Lung (tissue), 16 donors: ENCODE measurements around the gene SIK3. TPM values are rescaled to one million over a fixed set of nuclear protein-coding genes. Genes with fewer than 3 reads are reported as not detected.

ENCODE experiments used
- ATAC-seq: fragments of 200-7000 bp; cut with Tn5 transposase; one replicate; pipeline ENCODE4 v1.9.1; 2020; ENCODE audit warnings: moderate number of reproducible peaks; ENCODE audit not compliant: insufficient read depth, low FRiP score
- DNase-seq, 3 donors: peaks; one replicate each; pipeline ENCODE4 v3.0.0-alpha.2; 2013 to 2017
- H3K27ac ChIP-seq, 2 donors: one replicate each; pipeline ENCODE4 v1.5.1; 2013; ENCODE audit warnings: mild to moderate bottlenecking in 2 of 2, moderate library complexity in 2 of 2, control low read depth in 1 of 2, inconsistent platforms in 1 of 2, low read depth in 1 of 2, low read length in 1 of 2
- H3K27me3 ChIP-seq, 3 donors: one replicate each; pipeline ENCODE4 v1.5.1; 2013; ENCODE audit warnings: low read length in 2 of 3; ENCODE audit not compliant: control insufficient read depth in 3 of 3, insufficient read depth in 3 of 3
- H3K36me3 ChIP-seq, 4 donors: one replicate each; pipeline ENCODE4 v1.5.1; 2013; ENCODE audit warnings: low read length in 4 of 4, mild to moderate bottlenecking in 1 of 4, moderate library complexity in 1 of 4; ENCODE audit not compliant: control insufficient read depth in 4 of 4, insufficient read depth in 4 of 4
- H3K4me1 ChIP-seq, 5 donors: one replicate each; pipeline ENCODE4 v1.5.1; 2013; ENCODE audit warnings: low read length in 5 of 5, mild to moderate bottlenecking in 2 of 5, moderate library complexity in 1 of 5; ENCODE audit not compliant: control insufficient read depth in 5 of 5, insufficient read depth in 5 of 5
- H3K4me3 ChIP-seq: one replicate; pipeline ENCODE4 v1.5.1; 2013; ENCODE audit warnings: mild to moderate bottlenecking, control low read depth, moderate library complexity
- H3K9ac ChIP-seq, 2 donors: one replicate each; pipeline ENCODE4 v1.5.1; 2013; ENCODE audit warnings: low read length in 2 of 2, control low read depth in 1 of 2; ENCODE audit not compliant: insufficient read depth in 1 of 2
- H3K9me3 ChIP-seq, 4 donors: one replicate each; pipeline ENCODE4 v1.5.1; 2013; ENCODE audit warnings: low read length in 3 of 4, mild to moderate bottlenecking in 1 of 4, moderate library complexity in 1 of 4; ENCODE audit not compliant: control insufficient read depth in 4 of 4, insufficient read depth in 3 of 4
- WGBS, 2 donors: extraction: QIAGEN DNeasy Blood & Tissue Kit; methylation state at CpG; one replicate each; pipeline ENCODE4 v1.1.7; 2013; 5-methylcytosine and 5-hydroxymethylcytosine counted together
- long read RNA-seq, 5 donors: transcript quantifications; one replicate each; lab custom pipeline, GENCODE V29; 2026
- polyA plus RNA-seq, 2 donors: library from polyadenylated mRNA; stranded (reverse); fragments of 200-250 nt; gene quantifications; one replicate each; pipeline ENCODE4 v1.2.1, GENCODE V29; 2013
- total RNA-seq, 2 donors: library from RNA; depleted of rRNA in 1 of 2; stranded (reverse); fragments of >200 nt in 1 of 2; gene quantifications; one replicate each; pipeline ENCODE4 v1.2.1, GENCODE V29; 2014 to 2021
- TF ChIP-seq, protein P1 (sequence below): IDR thresholded peaks from 2 replicates; pipeline ENCODE4 v1.5.1; 2012; ENCODE audit warnings: mild to moderate bottlenecking; ENCODE audit errors: control extremely low read depth, extremely low read depth
- donor health status: control.
- donor health status: control.
- donor health status: Bipolar disorder and iron deficiency.
- donor health status: healthy.
- donor health status: DM: yes; HTN: yes; CAD: no.

Gene SIK3
- total RNA-seq (10 to 100 TPM; 42.3 to 43.4 TPM), polyA plus RNA-seq (10 to 100 TPM in 1 of 2 donors, 1 to 10 TPM in 1; 9.0 to 16.8 TPM)
- long read RNA-seq, donor 1, partial matches to known transcripts, result 18 of 18 reads
- long read RNA-seq, donor 1, other reads (novel, unspliced or antisense), result 0 of 18 reads
- long read RNA-seq, donor 2, result 0 reads
- long read RNA-seq, donor 3, partial matches to known transcripts, result 0 of 1 reads
- long read RNA-seq, donor 3, other reads (novel, unspliced or antisense), result 0 of 1 reads
- long read RNA-seq, donor 4, result 0 reads
- long read RNA-seq, donor 5, full-length matches to known transcripts, result 1 of 8 reads
- long read RNA-seq, donor 5, partial matches to known transcripts, result 7 of 8 reads
- long read RNA-seq, donor 5, other reads (novel, unspliced or antisense), result 0 of 8 reads

DNA sequence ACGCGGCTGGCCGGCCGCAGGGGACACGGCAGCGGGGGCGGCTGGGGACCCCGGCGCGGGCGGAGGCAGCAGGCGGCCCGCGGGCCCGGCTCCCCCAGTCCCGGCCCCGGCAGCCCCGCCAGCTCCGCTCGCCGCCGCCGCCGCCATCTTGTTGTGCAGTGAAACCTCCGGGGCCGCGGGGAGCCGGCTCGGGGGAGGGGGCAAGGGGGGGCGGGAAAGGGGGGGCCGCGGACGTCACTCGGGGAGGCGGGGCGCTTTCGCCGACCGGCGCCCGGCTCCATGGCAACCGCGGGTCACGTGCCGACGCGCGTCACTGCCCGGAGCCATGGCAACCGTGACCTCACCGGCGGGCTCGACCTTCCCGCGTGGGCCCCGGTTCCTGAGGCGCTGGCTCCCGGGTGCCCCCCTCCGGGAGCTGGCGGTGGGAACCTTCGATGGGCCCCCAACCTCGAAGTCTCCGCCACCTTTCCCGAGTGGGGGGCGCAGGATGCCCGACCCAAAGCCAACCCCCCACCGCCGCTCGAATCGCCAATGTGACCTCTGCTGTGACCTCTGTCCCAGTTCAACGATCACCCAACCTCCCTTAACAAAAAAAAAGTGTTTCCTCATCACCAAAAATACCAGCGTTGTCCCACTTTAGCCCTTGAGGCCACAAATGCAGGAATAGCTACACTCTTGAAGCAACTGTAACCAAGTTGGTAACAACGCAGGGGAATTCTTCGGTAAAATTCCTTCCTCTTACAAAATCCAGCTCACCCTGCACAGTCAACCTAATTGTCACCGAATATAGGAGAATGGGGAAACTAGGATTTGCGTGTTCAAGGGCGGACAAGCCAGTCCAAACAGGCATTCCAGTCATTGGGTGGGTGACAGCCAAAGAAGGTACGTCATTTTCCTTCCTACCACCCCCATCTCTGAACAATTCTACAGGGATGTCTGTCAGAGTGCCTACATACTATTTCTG lies at the start of gene SIK3:
Gene SIK3 (minus strand): TSS at position 160 of the 964 bp plus-strand sequence. CDS start 13 bp downstream, at position 147.
- no peaks in the 10 kb centered on the region for H3K9me3 ChIP-seq
- H3K9ac ChIP-seq, result peak within 1 kb of the TSS; percentile 99 to 100
- H3K4me1 ChIP-seq, result peaks cover 5 to 46% (median 28%) of the 10 kb centered on the region in 5 donors
- H3K27ac ChIP-seq, result peak within 1 kb of the TSS; percentile 98 to 99
- 1 to 3% methylated on average over 50 to 76 of the region's 78 CpGs for WGBS, 2 donors
- TF ChIP-seq, protein P1, sequence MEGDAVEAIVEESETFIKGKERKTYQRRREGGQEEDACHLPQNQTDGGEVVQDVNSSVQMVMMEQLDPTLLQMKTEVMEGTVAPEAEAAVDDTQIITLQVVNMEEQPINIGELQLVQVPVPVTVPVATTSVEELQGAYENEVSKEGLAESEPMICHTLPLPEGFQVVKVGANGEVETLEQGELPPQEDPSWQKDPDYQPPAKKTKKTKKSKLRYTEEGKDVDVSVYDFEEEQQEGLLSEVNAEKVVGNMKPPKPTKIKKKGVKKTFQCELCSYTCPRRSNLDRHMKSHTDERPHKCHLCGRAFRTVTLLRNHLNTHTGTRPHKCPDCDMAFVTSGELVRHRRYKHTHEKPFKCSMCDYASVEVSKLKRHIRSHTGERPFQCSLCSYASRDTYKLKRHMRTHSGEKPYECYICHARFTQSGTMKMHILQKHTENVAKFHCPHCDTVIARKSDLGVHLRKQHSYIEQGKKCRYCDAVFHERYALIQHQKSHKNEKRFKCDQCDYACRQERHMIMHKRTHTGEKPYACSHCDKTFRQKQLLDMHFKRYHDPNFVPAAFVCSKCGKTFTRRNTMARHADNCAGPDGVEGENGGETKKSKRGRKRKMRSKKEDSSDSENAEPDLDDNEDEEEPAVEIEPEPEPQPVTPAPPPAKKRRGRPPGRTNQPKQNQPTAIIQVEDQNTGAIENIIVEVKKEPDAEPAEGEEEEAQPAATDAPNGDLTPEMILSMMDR, result peak; percentile 28
- DNase-seq (peak; percentile 94 to 97 (median 96)), ATAC-seq (peak; percentile 88)
- H3K36me3 ChIP-seq, result no peaks in the 10 kb centered on the region
- H3K4me3 ChIP-seq, result peak within 1 kb of the TSS; percentile 96
- H3K27me3 ChIP-seq, result no peaks in the 10 kb centered on the region

GRCh38 chr11:117146521-117146920 lies 48.3 kb upstream of the SIK3 start:
- Histone ChIP-seq H3K9me3 (no peaks in the 10 kb centered on the region), H3K4me3 (no peak overlapping the region), H3K27ac (peak overlapping the region in 1 of 2 donors; percentile 92), H3K9ac (no peak overlapping the region), H3K27me3 (no peaks in the 10 kb centered on the region), H3K36me3 (peaks cover 0 to 6% (median 5%) of the 10 kb centered on the region in 4 donors), H3K4me1 (peaks cover 0 to 16% (median 5%) of the 10 kb centered on the region in 5 donors)
- 79 to 84% methylated on average over 10 of the region's 10 CpGs for WGBS, 2 donors
- ATAC-seq (no peak), DNase-seq (no peak)
- TF ChIP-seq, protein P1, result no peak

DNA sequence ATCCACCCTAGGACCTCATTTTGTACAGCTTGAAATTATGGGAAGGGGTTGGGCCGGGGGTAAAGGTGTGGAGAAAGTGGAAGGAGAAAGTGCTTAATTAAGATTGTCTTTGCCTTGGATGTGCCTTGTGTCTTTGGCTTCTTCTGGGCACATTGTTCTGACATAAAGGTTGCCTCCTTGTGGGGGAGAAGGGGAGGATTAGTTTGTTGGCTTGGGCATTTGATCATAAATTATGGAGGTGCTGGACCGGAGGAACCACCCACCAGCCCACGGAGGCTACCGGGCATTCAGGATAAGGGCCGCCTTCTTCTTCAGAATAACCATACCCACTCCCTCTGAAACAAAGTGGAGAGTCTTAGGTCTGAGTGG lies 47.1 kb upstream of the SIK3 start:
- 5 to 7% methylated on average over 5 of the region's 5 CpGs for WGBS, 2 donors
- H3K36me3 ChIP-seq, result peaks cover 0 to 6% (median 5%) of the 10 kb centered on the region in 4 donors
- H3K4me3 ChIP-seq, result peak overlapping the region; percentile 91
- no peaks in the 10 kb centered on the region for H3K9me3 ChIP-seq
- peak overlapping the region; percentile 72 to 92 for H3K27ac ChIP-seq
- peaks cover 0 to 16% (median 5%) of the 10 kb centered on the region in 5 donors for H3K4me1 ChIP-seq
- DNase-seq, result peak in 2 of 3 donors; percentile 25 to 29
- no peak for ATAC-seq
- no peaks in the 10 kb centered on the region for H3K27me3 ChIP-seq
- TF ChIP-seq, protein P1, result no peak
- H3K9ac ChIP-seq, result peak overlapping the region; percentile 82 to 86
